Activated T-cell treated with anti-CD3 and anti-CD28 coated beads for 1 hour (primary cell): ENCODE data around the gene ARHGAP24.
"Not testable (repeated sequence)": the region's sequence is repeated elsewhere in the genome, so short reads cannot be mapped to it uniquely, and the experiment has no call there.

Experiments used
- DNase-seq: peaks from one replicate; pipeline ENCODE4 v3.0.0-alpha.2; 2020; ENCODE audit warnings: low read depth

ARHGAP24 gene

DNA sequence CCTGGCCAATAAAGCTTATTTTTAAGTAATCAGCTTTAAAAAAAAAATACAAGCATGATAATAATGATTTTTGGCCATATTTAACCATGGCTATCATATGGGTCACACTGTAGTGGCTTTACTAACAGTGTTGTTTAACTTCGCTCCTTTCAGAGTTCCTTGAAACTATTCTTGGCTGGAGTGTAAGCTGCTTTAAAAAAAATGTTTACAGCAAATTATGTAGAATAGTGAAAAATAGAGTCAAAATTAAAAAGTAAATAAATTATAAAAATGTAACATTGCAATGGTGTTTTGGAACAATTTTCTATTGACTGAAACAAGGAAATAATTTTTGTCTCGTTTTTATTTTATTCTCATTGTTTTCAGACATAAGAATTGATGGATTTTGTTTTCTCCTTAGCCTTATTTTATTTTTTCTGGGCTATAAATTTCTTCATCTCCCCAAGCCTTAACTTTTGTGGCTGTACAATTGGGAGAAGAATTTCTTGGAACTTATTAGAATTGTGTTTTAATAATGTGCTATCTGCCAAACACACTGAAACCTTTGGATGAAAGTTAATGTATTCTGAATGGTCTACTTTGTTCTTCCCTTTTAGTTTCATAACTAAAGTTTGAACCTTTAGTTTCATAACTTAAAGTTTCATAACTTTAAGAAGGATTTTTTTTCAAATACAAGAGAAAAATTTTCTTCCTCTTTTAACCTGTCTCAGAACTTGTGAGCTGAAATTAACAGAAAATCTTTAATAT is 182.0 kb downstream of the ARHGAP24 start:
- no peak for DNase-seq

DNA sequence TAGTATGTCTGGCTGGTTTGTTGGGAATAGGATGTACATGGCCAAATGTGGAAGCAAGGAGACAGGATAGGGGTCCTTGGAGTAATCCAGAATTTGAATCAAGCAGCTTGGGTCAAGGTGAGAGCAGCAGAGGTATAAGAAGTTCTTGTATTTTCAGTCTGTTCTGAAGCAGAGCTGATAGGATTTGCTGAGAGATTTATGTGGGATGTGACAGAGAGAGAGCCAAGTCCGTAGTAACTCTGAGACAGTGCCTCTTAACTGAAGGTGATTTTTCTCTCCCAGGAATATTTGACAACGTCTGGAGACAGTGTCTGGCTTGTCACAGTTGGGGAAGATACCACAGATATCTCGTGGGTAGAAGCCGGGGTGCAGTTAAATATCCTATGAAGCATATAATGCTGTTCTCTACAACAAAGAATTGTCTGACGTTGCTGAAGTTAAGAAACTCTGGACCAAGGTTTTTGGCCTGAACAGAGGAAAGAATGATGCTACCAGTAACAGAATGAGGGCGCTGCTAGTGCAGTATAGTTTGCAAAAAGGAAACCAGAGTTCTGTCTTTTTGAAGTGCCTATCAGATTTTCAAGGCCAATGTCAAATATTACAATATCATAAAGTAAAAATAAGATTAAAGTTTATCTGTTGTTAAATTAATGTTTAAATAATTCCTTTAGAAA is 184.0 kb downstream of the ARHGAP24 start:
- no peak for DNase-seq

DNA sequence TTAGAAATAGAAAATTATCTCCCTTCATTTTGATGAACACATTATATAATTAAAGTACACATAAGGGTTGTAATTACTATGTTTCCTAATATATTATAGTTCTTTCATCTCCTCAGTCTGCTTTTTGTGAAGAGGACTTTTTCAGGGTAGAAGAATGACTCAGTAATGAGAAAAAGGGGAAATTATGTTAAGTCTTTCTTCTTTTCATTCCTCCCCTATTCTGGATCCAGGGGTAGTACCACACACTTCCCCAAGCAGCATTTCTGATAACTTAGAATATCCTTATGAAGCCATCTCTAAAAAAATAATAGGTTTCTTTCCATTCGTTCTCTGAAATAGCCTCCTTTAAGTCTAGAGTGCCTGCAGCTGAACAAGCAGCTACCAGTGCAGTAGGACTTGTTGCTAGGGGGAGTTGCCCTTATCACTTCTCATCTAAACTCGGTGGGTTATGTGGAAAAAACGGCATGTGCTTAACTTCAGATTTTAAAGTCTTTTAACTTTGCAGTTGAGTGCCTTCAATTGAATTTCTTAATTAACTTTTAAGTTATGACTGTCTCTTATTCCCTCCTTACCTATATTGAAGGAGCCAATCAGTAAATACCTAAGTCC is 184.8 kb downstream of the ARHGAP24 start:
- no peak for DNase-seq

DNA sequence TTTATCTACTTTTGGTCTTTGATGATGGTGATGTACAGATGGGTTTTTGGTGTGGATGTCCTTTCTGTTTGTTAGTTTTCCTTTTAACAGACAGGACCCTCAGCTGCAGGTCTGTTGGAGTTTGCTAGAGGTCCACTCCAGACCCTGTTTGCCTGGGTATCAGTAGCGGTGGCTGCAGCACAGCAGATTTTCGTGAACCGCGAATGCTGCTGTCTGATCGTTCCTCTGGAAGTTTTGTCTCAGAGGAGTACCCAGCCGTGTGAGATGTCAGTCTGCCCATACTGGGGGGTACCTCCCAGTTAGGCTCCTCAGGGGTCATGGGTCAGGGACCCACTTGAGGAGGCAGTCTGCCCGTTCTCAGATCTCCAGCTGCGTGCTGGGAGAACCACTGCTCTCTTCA is 191.7 kb downstream of the ARHGAP24 start:
- DNase-seq = not testable (repeated sequence)

DNA sequence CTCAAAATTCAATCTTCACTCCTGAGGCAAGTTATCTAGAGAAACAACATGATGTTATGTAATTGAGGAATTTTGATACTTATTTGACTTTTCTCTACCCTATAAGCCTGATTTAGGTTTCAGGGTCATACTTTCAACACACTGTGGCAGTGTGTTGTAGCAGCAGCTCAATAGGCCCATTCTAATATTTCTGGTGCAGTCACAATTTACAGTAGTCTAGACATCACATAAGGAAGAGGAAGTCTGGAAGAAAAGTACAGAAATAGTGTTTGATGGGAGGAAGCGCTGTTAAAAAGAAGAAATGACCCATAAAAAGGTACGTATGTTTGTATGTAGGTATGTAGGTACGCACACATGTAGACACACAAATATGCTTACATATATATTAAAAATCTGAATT is 194.3 kb downstream of the ARHGAP24 start:
- DNase-seq = no peak

DNA sequence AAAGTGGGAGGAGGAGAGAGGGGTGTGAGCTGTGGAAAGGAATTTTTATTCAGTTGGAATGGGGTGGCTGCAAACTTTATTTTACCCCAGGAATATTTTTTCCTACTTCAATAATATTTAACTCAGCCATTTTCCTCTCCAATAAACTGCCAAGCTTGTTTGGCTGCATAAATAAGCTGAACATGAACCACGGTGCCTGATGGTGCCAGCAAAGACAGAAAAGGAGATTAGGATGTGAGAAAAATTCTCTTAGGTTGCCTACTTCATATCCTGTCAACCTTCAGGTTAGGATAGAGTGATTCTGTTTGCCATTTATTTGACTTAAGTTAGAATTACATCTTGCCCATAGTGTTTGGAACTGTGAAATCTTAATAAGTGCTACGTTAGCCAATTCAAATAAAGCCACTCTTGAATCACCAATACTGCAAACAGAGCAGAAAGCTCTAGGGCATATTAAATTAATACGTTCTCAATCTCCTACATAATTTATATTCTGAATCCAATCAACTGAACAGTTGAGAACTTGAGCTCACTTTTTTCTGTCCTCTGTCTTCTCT is 195.1 kb downstream of the ARHGAP24 start:
- DNase-seq = no peak

DNA sequence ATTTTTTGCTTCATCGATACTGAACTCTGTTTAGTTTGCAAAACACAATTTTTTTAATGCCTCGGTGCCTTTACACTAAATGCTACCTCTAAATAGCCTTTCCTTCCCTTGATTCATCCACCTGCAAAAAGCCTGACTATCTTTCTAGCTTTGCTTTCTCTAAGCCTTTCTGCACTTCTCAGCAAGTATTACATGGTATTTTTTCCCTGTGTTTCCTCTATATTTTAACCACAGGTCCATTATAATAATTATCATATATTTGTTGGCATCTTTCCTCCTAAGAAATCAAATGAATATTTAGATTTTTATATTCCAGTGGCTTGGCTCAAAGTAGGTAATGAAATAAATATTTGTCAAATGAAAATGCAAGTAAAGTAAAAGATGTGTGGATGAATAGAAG is 196.2 kb downstream of the ARHGAP24 start:
- DNase-seq = no peak

DNA sequence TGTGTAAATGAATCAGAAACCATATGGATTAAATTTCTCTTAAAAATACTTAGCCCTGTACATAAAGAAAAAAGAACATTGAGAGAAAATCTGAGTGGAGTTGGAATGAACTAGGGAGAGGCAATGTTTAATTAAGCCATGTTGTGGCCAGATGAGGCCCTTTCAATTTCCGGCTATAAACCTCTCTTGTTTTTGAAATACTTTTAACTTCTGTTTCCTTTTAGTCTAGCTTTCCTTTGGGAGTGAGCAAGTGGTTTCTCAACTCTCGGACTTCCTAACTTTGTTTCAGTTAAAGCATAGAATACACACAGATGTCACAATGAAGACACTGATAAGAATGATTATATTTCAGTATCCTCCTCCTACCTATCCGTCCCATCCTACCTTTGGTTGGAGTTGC is 197.2 kb downstream of the ARHGAP24 start:
- DNase-seq = no peak

DNA sequence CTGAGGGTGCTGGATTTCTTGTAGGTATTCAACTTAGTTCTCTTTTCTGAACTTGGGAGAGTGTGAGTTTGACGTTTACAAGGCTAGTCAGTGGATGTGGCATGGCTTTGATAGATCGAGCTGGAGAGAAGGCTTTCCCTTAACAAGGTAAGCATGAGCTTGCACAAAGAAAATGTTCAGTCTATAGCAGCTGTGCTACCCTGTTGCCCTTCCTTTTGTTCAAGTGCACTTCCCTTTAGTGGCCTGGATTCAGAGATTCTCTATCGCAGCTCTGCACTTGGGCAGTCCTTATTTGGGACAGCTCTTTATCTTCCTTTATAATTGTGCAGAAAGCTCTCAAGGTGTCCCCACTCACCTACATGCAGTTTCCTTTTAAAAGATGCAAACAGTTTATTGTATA is 198.0 kb downstream of the ARHGAP24 start:
- DNase-seq = no peak

DNA sequence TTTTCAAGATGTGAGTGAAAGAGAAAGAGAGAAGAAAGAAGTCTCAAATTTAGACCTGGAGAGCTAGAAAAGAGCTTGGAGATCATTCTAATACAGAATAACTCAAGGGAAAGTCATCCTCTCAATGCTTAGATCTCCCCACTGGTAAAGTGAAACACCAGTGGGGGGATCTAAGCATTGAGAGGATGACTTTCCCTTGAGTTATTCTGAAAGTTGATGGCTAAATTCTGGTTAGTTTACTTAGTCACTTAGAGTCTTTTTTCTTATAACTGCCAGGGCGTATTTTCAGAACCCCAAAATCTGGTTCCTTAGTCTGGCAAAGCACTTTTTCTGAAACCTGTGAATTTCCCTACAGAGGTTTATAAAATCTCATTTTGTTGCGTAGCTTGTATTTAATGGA is 198.6 kb downstream of the ARHGAP24 start:
- no peak for DNase-seq

DNA sequence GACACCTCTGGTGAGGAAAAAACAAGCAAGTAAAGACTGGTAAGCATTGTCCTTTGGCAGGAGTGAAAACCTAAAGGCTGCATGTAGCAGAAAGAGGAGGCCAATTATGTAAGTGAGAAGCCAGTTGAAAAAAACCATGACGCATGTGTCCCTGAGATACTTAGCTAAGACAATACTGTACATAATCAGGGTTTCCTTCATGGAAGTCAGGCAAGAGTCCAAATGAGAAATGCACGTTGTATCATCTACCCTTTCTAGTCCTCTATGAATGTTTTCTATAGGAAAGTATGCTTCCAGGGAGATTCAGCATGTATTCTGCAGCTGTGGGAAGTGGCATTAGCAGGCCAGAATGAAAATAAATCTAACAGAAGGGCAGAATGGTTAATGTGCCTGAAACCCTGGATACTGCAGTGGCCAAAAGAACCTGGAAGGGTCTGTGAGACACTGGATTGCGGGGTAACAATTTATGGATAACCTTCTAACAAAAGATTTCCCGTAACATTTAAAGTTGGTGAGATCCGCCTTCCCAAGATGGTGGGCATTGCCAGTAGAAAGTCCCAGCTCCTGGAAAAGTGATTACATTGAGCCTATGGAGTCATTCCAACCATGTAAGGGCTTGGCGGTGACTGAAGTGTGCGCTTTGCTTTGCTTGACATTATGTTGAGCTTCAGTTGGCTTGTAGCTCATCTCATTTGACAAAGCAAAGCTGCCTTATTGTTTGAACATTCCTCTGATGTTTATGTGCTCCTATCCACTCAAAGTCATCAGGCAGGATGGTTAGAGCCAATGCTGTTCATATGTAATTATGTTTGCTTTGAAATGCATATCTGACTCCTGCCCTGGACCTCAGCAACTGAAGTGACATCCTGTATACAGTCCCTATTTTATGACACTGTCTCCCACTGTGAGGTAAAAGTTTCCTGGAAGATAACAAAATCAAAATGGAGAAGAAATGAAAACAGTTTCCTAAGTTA is 200.4 kb downstream of the ARHGAP24 start:
- no peak for DNase-seq

DNA sequence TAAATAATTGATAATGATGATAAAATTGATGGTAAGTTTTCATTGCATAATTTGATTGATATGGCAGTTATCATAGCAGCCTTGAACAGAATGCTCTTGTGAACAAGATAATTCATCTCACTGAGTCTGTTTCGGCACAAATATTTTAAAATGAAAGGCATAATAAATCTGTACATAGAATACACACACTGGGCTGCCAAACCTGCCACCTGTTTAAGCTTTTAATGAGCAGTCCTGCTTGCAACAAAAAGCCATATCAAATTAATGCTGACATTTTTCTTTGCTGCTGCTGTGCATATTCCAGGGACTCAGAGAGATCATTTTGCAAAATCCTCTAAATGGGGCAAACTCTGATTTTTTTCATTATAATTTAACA is 201.1 kb downstream of the ARHGAP24 start:
- DNase-seq = no peak

DNA sequence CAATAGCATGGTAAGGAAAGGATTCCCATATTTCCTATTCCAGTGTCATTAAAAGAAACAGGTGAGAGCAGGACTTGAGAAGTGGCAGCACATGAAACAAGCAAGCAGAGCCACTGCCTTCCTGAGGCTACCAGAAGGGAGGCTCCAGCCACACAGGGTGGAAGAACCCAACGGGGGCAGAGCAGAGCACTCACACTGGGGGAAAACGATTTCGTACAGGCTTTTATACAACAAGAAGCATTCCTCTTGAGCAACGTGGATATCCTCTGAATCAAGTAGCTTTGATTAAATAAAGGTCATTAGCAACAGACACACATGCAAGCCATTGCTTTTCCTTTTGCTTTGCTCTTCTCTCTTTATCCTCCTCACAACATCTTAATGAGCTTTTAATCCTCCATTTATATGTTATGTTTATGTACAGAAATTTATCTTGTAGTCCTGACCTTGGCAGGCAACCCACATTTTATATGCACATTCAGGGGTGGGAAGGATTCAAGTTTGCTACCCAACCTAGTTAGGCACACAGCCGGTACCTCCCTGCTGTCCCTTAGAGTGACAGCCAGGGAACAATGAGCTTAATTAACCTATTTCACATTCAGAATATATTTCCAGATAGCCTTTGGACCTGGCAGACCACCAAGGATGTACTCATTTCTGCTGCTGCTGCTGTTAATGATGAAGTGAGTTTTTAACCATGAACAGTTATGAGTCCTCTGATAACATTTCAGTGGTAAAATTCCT is 202.1 kb downstream of the ARHGAP24 start:
- no peak for DNase-seq

DNA sequence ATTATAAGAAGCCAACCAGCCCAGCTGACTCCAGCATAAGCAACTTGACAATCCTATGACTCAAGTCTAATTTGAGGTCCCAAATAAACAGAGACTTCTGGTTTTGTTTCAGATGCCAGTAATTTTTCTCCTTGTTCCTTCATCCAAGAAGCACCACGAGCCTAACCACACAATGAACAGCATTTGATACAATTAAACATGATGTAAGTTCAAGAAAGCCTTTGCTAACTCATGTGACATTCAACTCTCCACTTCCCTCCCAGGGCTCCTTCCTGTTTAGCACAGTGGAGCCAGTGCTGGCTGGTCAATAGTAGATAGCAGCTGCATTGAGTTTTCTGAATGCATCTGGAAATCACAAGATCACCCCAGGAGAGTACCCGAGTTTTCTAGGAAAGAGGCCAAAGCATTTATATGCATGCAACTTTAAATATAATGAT is 206.3 kb downstream of the ARHGAP24 start:
- DNase-seq = no peak

DNA sequence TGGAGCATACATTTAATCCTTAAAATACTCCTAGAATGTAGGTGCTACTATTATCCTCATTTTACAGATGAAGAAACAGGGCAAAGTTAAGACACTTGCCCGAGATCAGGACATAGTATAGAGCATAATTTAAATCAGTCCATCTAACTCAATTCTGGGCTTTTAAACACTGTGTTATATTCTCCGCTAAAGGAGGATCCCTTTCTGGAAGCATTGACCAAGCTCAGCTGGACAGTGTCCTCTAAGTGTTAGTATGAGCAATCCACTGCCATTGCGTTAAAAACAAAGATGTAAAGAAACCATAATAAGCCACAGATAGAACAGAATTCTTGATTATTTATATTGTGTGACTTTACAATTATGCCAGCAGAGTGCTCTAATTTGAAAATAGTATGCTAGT is 207.0 kb downstream of the ARHGAP24 start:
- DNase-seq = no peak

DNA sequence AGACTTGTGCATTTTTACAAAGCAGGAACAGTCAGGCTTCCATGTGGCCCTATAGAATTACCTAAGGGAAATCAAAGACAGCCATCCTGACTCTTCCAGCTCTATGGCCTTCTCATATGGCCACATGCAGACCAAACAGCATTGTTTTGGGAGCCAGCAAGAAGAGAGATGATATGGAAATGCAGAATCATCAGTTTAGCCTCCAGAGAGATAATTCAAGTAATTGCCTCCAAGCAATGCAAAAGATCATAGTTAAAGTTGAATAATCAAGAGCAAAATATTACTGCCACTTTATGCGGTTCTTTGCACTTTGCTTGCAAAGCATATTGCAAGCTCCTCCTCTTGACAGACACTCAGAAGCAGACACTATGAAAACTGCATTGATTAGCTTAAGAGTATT is 207.4 kb downstream of the ARHGAP24 start:
- no peak for DNase-seq

DNA sequence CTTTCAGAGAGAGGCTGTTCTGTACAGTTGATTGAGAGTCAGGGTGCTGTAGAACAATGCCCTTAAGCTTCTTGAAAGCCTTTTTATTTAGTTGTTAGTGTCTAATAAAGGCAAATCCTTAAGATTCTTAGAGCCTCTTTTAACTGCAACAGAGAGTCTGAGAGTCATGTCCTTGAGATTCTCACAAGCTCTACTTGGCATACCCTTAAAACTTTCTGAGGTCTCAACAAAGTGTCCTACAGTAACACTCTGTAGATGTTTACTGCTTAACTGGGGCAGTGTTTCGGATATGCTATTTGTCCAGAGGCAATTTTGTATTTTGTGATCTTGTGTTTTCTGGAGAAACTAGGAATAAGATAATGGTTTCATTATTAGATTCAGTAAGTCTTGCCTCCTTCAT is 209.7 kb downstream of the ARHGAP24 start:
- no peak for DNase-seq

DNA sequence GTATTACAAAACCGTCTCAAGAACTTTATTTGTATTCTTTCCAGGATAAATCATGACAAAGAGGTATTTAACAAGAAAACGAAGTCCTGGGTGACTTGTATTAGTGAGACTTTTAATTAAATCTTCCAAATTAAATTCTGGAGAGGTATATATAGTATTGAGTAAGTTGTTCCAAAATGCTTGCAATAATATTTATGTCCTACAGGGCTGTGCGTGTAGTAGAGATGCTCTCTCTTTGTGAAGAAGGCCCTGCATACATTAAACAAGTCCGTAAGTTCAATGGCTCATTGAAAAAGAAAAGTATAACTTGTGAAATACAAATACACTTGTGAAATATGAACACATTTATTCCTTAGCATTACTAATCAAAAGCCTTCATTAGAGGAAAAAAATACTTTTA is 211.4 kb downstream of the ARHGAP24 start:
- no peak for DNase-seq

DNA sequence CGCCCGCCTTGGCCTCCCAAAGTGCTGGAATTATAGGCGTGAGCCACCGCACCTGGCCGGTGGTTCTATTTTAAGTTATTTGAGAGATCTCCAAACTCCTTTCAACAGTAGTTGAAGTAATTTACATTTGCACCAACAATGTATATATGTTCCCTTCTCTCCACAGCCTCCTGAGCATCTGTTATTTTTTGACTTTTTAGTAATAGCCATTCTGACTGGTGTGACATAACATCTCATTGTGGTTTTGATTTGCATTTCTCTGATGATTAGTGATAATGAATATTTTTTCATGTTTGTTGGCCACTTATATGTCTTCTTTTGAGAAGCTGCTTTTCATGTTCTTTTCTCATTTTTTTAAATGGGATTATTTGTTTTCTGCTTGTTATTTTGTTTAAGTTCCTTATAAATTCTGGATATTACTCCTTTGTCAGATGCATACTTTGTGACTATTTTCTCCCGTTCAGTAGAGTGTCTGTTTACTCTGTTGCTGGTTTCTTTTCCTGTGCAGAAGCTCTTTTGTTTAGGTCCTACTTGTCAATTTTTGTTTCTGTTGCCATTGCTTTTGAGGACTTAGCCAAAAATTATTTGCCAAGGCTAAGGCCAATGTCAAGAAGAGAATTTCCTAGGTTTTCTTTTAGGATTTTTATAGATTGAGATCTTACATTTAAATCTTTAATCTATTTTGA is 213.2 kb downstream of the ARHGAP24 start:
- no peak for DNase-seq

DNA sequence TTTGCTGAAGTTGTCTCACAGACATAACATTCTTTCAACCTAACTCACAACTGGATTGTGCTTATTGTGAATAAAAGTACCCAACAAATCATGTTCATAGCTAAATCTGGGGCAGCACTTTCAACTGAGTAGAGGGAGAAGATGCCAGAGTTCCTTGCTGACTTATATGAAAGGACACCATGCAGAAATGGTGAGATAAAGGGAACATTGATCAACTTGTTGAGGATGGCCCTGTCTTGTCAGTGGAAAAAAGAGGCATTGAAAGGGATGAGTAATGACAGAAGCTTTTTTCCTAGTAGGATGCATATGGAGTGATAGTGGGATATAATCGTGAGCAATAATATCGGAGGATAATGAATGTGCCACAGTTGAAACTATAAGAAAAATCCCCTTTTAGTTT is 221.7 kb downstream of the ARHGAP24 start:
- no peak for DNase-seq

DNA sequence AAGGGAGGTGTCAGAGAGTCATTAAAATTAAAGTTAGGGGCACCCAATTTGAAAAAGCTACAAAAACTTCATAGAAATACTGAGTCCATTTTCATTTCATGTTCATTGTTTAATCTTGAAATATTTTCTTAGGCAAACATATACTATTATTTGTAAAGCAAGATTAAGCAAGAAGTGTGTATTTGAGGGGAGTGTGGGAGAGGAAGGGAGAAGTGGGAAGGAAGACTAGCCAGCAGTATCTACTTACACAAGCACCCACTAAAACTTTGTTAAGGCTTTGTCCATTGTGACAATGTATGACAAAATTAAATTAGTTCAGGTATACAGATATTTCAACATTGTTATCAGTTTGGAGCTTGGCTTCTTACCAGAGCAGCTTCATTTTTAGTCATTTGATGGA is 222.9 kb downstream of the ARHGAP24 start:
- DNase-seq = no peak
